Glomerular endothelial cell (primary cell): ENCODE measurements around the gene TNK1. TPM values are rescaled to one million over a fixed set of nuclear protein-coding genes. Genes with fewer than 3 reads are reported as not detected.
"Not testable (repeated sequence)": the region's sequence is repeated elsewhere in the genome, so short reads cannot be mapped to it uniquely, and the experiment has no call there.

Source experiments
- DNase-seq: peaks from one replicate; pipeline ENCODE4 v3.0.0-alpha.2; 2011; ENCODE audit warnings: low read depth, low spot score; ENCODE audit errors: extremely low read depth
- total RNA-seq: library from RNA; depleted of rRNA; stranded (reverse); fragments of >200 nt; gene quantifications from 2 replicates; pipeline ENCODE4 v1.2.3, GENCODE V29; 2015

TNK1 gene
- 0.19 and 0.23 TPM in 2 replicates for total RNA-seq

GRCh38 chr17:7380855-7381683, at the start of gene TNK1:
TSS of gene TNK1 (plus strand) at chr17:7381089. CDS start at chr17:7382927, 1,838 bp downstream.
- DNase-seq: no peak

- DNase-seq: no peak
These were observed 48.8 kb upstream of the TNK1 start for GRCh38 chr17:7332111-7332510.

DNA sequence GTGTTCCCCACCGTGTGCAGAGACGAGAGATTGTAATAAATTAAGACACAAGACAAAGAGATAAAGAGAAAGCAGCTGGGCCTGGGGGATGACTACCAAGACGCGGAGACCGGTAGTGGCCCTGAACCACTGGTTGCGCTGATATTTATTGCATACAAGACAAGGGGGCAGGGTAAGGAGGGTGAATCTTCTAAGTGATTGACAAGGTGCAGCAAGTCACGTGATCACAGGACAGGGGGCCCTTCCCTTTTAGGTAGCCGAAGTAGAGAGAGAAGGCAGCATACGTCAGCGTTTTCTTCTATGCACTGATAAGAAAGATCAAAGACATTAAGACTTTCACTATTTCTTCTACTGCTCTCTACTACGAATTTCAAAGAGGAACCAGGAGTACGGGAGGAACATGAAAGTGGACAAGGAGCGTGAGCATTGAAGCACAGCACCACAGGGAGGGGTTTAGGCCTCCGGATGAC, 48.3 kb upstream of the TNK1 start:
- not testable (repeated sequence) for DNase-seq

- DNase-seq: no peak
These were observed 45.9 kb upstream of the TNK1 start for GRCh38 chr17:7334938-7335538.

GRCh38 chr17:7335765-7336164, 45.1 kb upstream of the TNK1 start:
- not testable (repeated sequence) for DNase-seq

DNA sequence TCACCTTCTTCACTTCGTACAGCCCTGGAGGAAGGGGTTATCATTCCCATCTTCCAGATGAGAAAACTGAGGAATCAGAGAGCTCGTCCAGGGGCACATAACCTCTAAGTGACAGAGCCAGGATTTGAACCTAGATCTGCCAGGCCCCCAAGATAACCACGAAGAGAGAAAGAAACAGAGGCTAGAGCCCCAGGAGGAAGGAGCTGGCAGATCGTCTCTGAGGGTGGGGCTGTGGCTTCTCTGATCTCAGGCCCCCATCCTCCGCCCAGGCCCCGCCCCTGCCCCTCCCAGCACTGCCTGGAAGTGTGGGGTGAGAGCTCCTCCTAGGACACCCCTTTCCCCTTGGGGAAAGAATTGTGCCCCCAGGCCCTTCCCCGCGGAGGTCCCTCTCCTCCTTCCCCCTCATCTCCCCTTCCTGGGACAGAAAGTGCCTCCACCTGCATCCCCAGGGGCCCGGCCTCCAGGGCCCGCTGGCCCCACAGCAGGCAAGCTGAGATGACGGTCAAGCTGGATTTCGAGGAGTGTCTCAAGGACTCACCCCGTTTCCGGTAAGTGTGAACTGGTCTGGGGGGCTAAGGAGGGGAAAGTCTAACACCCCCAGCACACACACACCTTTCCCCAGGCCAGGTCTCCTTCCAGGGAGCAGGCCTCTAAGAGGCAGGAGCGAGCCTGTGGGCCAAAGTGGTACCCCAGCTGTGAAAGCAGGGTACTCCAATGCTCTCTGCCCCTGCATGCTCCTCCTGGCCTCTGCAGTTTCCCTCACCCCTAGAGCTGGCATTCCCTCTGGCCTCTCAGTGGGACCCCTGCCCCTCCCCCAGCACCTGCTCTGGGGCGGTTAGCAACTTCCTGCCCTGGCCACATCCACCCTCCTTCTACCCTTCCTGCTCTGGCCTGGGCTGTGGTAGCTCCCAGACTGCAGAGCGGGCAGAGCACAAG, 44.4 kb upstream of the TNK1 start, which contains the start of gene ACAP1:
ACAP1 (plus strand) TSS at position 290 of the 936 bp plus-strand sequence; CDS start at position 496, 206 bp downstream.
- no peak for DNase-seq

DNA sequence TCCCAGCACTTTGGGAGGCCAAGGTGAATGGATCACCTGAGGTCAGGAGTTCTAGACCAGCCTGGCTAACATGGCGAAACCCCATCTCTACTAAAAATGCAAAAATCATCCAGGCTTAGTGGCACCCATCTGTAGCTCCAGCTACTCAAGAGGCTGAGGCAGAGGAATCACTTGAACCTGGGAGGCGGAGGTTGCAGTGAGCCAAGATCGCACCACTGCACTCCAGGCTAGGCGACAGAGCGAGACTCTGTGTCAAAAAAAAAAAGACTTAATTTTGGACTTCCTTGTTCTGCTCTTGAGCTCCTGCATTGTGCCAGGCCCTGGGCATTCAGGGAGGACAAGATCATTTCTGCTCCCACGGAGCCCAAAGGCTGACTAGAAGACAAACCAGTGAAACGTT, 43.3 kb upstream of the TNK1 start:
- not testable (repeated sequence) for DNase-seq

DNA sequence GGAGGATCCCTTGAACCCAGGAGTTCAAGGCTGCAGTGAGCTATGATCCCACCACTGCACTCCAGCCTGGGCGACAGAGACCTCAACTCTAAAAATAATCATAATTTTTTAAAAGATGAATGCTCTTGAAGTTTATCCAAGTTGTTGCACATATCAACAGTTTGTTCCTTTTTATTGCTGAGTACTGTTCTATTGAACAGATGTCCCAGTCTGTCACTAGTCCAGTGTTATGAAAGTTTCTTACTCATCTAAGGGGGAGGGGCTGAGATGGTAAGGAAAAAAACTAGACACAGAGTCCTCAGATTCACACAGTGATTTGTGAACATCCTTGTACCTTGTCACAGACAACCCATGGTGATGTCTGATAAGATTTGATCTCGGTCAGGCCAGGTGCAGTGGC, 40.7 kb upstream of the TNK1 start:
- DNase-seq: no peak

DNA sequence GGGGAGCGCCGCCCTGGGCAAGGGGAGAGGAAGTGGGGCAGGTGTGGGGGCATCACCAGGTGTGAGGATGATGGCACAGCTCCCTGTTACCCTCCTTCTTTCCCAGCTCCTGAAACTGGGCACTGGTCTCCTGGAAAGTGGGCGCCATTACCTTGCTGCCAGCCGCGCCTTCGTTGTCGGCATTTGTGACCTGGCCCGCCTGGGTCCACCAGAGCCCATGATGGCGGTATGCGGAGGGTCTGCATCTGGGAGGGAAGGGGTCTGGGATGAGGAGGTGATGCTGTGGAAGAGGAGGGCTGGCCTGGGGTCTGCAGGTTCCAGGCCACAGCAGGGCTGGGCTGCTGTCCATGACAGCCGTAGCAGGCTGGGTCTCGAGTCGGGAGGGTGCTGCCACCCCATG, 39.0 kb upstream of the TNK1 start:
- no peak for DNase-seq

DNA sequence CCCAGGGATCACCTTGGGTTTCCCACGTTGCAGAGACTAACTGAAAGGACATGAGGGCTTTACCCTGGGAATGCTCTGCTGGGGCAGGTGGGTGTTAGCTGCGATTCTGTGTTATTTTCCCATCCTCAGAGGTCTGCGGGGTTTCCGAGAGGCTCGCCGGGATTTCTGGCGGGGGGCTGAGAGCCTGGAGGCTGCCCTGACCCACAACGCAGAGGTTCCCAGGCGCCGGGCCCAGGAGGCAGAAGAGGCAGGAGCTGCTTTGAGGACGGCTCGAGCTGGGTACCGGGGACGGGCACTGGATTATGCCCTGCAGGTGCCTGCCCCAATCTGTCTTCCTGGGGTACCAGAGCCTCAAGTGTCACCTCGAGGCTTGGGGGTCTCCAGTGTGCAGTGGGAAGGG, 37.6 kb upstream of the TNK1 start:
- DNase-seq: no peak

- no peak for DNase-seq
These were observed 33.9 kb upstream of the TNK1 start for GRCh38 chr17:7346761-7347614.

- no peak for DNase-seq
These were observed 33.0 kb upstream of the TNK1 start for GRCh38 chr17:7347630-7348477.

- no peak for DNase-seq
These were observed 32.2 kb upstream of the TNK1 start for GRCh38 chr17:7348478-7349242.

DNA sequence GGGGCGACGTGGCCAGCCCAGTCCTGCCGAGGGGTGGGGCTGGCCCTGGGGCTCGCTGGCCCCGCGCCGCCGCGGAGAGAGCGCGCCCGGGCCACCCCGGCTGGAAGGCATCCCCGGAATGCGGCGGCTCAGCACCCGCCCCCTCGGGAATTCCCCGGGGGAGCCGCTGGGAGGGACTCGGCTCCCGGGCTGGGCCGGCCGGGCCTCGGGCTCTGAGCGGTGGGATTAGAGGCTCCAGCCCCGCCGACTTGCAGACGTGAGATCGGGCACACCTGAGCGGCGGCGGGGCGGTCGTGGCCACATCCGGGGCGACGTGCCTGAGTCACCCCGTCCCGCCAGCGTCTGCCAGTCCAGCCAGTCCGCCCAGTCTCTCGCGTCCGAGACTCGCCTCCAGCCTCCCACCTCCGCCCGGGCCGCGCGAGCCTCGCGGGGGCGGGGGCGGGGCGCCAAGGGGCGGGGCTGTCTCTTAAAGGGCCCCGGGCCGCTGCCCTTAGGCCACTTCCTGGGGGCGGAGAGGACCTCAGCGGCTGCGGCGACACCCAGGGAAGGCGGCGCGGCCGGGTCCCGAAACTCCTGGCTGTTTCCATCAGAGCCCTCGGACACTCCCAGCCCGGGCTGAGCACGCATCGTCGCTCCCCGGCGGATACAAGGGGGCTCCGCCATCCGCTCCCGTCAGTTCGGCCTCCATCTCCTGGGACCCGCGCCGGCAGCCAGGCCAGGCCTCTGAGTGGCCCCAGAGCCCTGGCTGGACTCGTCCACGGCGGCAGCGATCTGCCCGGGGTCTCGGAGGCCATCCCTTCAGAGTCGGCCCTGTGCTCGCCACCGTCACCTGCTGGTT, 29.0 kb upstream of the TNK1 start, which contains the start of gene KCTD11:
KCTD11 (plus strand) TSS at position 498 of the 838 bp plus-strand sequence.
- DNase-seq: no peak

DNA sequence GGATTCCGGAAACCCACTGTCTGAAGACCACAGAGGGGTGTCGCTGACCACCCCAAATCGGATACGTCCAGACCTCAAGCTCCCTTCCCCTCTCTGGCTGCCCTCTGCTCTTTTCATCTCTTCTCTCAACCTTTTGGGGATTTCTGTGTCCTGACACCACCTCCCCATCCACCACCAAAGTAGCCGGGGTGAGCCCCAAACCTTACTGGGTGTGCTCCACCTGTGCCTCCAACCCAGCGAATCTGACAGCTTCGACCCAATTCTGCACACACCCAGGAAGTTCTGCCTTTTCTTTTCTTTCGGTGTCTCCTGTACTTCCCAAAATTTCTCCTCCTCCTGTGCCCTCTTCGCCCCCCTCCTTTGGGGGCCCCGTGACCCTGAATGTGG, 28.4 kb upstream of the TNK1 start:
- no peak for DNase-seq

GRCh38 chr17:7352910-7353635, 27.8 kb upstream of the TNK1 start:
- no peak for DNase-seq
